ENCODE results near the gene XKR3.
"Not testable (repeated sequence)": the region's sequence is repeated elsewhere in the genome, so short reads cannot be mapped to it uniquely, and the experiment has no call there.

The XKR3 gene

DNA sequence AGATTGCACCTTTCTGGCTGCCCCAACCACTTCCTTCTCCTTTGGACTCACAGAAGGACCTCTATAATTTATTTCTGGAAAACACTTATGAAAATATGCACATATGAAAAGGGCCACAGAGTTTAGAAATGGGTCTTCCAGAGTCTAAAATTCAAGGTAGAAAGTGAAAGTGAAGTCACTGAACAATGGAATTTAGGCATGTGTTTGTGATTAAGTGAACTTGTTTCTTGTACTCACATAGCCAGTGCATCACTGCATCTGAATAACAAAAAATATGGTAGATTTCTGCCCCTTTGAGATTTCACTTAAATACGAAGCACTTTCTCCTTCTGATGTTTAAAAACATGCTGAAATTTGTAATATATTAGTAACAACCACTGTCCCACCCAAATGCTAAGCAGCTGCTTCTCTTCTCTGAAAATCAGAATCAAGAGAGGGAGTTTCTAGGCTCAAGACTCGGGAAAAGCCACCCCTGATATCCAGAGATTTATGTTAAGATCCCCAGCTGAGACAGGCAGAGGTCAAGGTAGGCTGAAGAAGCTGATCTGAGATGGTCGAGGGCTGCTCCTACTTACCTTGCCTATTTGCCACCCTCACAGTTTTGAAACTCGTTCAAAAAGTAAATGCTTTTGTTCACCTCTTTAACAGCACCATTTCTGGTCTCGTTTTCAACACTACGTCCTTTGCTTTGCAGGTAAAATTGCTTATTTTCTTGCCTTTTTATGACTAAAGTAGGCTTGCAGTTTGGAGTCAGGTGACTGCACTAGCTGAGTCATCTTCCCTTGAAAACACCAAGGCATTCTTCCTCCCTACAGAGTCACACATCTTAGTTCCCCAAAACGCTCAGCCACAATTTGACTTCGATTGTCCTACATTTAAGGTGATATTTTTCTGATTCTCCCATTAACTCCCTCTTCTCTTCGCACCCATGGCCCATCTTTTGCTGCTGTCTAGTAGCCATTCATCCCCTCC, at the start of gene XKR3:
XKR3 (minus strand) TSS at position 696 of the 972 bp plus-strand sequence. CDS start 17,338 bp downstream, outside the sequence.
- no peak for DNase-seq

DNA sequence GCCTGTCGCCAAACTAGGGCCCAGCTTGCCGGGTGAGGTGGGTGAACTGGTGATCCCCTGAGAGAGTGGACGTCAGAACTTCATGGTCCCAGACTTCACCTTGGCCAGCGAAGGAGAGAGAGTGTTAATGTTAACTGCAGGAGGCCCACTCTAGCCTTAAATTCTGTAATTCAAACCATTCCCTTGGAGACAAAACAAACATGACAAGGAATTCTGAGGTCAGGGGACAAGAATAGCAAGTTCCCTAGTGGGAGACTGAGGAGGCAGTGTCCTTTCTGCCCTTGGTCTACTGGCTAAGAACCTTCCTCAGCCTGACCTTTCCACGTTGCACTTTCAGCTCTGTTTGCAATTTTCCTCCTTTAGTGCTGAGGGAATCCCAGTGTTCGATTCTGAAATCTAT, 44.4 kb upstream of the XKR3 start:
- DNase-seq: not testable (repeated sequence)

DNA sequence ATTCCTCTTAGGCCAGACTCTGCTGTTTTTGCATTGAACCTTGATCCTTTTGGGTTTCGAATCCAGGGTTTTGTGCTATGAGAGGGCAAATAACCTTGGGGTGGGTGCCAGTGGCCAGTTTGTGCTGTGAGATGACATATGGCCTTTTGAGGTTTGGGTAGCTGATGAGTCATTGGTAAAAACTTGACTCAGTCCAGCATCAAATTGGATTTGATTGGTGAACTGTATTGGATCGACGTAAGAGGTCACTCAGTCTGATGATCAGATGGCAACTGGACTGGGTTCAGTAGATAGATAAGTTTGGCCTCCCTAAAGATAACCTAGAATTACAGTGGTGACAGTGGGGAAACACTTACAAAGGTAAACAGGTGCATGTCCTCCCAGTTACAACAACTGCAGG, 41.0 kb upstream of the XKR3 start:
- no peak for DNase-seq

DNA sequence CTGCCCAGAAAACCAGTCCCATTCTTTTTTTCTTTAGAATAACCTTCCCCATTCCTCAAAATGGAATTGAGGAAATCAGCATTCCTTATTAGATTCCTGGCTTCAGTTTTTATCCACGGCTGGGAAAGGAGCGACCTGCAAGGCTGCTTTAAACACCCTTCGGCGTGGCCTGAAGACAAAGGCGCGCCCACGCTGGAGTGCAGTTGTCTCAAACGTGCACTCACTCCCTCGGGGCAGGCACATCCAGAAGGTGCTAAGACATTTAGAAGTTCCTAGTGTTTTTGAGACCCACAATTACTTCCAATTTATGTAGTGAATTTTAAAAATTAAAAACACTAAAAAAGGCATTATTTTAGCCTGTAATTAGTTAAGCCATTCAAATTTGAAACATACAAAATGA, 31.6 kb upstream of the XKR3 start:
- not testable (repeated sequence) for DNase-seq

DNA sequence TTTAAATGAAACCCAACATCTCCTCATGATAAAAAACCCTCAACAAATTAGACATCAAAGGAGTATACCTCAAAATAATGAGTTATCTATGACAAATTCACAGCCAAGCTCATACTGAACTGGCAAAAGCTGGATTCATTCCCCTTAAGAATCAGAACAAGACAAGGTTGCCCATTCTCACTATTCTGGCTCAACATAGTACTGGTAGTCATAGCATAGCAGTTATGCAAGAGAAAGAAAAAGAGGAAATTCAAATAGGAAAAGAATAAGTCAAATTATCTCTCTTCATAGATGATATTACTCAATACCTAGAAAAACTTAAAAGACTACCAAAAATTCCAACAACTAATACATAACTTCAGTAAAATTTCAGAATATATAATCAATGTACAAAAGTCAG, 29.4 kb upstream of the XKR3 start:
- no peak for DNase-seq

DNA sequence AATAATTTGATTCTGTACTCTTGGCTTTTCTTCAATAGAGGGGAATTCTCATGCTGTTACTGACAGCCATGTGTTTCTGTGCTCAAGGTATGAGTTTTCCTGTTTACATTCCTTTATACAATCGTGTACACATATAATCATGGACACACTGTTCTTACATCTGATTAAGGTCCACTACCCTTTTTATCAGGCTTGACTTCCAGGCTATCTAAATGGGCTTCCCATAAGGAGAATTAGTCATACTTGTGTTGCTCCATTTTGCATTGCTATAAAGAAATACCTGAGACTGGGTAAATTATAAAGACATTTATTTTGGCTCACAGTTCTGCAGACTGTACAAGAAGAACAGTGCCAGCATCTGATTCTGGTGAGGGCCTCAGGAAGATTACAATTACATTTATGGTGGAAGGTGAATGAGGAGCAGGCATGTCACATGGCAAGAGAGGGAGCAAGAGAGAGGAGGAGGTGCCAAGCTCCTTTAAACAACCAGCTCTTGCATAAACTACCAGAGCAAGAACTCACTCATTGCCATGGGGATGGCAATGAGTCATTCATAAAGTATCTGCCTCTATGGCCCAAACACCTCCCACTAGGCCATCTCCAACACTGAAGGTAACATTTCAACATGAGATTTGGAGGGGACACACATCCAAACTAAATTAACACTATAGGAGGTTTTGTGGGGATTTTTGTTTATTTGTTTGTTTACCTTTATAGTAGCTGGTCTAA, 26.2 kb upstream of the XKR3 start:
- DNase-seq: not testable (repeated sequence)

DNA sequence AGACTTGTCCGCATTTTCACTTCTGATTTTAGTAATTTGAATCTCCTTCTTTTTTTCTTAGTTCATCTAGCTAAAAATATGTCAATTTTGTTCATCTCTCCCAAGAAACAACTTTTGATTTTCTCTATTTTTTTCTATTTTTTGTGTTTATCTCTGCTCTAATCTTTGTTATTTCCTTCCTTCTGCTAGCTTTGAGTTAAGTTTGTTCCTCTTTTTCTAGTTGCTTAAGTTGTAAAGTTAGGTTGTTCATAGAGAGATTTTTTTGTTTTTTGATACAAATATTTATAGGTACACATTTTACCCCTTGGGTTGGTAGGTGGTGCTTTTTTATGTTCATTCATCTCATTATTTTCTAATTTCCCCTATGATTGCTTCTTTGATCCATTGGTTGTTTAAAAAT, 22.1 kb upstream of the XKR3 start:
- DNase-seq: no peak

DNA sequence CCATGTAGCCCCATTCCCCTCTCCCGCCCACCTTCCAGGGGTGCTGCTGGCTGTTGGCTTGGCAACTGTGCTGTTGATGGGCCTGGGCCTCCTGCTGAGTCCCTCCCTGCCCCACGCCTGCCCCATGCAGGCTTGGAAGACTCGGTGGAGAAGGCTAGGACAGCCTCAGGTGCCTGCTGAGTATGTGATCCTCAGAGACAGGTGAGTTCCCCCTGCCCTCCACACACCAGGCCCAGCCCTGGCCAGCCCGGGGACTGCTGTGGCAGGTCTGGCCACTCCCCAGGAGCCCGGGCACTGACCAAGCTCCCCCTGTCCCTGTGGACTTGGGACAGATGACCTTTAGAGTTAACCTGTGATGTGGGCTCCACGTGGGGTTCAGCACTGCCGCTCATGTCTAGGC, 20.7 kb upstream of the XKR3 start:
- DNase-seq: no peak

DNA sequence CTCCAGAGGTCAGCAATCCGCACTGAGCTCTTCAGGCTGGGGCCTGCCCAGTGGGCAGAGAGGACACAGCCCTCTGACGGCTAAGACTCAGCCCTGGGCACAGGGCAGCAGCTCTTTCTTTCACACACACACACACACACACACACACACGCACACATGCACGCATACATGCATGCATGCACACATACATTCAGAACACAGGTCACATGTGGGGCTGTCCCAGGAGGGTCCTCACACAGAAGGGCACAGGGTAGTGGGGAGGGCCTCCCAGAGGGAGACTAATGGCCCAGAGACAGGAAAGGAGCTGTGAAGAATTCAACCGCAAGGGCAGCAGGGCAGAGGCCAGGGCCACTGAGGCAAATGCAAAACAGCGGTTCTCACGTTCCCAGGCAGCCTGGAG, 20.3 kb upstream of the XKR3 start:
- no peak for DNase-seq

DNA sequence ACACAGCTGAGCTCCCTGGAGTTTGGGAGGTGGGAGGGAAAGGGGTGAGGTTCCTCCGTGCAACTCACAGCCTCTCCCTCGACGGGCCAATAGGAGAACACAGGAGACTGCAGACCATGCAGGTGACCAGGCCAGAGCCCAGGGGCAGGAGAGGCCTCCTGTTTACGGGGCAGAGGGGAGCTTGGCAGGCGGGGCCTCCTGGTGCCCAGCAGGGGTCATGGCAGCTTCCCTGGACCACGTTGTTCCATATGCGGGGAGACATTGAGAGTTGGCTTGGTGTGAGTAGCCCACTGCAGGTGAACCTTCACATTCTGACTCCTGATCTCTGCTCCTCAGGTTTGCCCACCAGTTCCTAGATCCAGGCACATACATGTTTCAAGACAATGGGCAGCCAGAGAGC, 19.3 kb upstream of the XKR3 start:
- no peak for DNase-seq

DNA sequence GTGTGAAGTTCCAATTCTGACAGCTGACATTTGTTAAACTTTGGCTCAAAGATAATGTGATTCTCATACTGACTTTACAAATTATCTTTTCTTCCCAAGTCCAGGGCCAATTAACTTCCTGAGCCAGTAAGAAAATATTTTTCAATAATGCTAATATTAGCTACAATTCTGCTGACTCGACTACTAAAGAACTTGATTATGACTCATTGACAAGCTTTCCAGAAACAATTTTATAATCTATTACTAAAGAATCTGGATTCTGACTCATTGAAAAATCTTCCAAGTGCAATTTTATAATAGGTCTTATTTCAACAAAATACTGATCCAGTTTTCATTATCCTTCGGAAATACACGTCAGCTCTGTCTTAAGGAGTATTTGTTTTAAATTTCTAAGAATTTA, 12.9 kb upstream of the XKR3 start:
- no peak for DNase-seq

DNA sequence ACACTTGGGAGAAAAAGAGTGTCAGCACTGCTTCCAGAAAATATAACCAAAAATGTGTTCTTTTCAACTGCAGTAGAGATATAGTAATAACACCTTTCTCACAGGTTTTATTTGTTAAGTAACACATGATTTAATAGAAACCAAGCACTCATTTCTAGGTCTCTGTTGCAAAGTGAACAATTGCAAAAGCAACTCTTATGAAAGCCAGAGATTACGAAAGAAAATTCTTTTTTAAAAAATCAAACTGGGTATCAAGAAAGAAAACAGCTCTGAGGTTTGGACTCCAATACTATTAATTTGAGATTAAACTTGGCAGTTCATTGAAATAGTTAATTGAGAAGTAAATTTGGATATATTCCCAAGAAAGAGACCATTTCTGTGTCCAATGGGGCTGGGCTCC, 9.8 kb upstream of the XKR3 start:
- DNase-seq: no peak

DNA sequence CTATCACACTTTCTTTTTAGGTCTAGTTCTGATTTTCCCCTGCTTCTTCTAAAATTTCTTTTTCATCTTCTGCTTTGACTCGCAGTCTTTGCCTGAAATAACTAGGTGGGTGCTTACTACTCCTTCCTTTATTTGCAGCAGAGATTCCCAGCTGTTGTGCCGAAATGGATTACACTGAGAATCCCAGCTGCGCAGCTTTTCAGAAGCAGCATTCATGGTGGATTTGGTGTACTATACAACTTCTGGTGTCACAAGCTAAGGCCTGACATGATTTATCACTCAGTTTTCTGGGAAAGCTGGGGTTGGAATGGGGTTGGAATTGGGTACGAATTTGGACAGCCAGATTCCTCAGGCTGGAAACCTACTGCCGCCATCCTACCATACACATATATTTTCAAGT, 6.0 kb upstream of the XKR3 start:
- DNase-seq: no peak

DNA sequence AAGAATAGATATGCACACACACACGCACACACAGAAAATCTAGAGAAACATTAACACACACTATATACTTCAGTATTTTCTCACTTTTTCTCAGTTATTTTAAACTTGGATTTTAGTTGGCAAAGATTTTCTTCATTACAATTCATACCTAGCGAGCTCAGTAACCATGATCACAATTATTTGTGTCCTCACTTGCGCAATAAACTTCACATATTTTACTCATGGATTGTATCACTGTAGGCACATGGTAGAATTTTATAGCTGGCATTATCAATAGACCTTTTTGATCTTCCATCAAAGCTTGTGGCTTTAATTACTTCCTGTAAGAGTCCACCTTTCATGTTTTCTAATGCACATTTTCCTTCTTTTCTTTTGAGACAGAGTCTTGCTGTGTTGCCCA, 4.8 kb upstream of the XKR3 start:
- DNase-seq: no peak

DNA sequence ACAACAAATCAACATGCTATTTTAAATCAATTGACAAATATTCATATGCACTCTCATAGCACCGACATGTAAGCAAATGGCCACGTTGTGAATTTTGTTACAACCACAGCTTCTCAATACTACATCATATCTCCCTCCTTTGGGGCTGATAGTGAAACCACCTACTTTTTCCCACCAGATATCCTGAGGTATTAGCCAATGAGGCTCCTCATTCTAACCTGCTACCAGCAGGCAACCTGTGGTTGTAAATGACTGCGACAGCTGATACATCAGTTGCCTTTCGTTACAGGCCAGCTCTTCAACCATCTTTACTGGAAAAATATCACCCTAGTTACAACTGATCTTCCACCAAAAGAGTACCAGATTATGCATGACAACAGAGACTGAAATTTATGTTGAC, 3.7 kb upstream of the XKR3 start:
- DNase-seq: no peak

DNA sequence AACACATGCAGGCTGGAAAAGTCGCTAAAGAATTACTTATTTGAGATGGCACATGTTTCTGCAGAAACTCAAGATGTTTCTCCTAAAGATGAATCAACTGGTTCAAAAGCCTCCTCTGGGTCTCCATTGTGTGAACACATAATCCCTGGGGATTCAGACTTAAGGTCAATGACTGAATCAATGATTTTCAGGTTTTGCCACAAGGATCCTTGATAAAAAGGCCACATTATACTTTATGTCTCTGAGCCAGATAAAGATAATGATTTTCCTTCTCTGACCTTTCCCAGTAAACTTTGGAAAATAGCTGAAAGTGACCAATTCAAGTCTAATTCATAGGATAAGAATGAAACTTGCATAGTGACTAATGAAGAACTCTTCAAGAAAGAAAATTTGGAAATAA, 2.3 kb upstream of the XKR3 start:
- no peak for DNase-seq

DNA sequence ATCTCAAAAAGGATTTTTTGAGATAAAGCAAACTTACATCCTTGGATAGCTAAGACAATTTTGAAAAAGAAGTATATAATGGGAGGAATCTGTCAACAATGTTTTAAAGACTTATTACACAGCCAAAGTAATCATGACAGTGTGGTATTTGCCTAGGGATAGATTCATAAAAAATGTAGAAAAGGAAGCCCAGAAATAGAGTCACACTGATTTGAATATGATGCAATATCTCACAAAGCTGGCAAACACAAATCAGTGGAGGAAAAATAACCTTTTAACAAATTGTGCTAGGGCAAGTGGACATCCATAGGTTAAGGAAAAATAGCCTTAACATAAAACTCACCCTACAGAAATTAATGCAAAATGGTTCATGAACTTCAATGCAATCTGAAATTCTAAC, 6.0 kb downstream of the XKR3 start:
- DNase-seq: no peak

DNA sequence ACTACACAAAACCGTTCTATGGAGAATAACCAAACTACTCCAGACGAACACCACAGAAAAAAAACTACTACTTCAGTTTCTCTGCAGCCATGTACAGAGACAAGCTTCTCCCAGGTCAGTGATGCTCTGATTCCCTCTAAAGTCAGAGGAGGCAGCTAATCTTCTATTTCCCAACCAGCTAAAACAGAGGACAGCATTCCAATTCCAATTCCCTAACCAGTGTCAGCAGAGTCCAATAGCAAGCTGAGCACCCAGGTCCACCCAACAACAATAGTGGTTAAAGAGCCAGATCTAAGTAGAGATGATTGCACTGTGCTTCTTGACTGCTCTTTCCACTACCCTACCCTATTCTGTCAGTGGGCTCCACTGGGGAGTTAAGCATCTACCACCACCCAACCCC, 6.7 kb downstream of the XKR3 start:
- no peak for DNase-seq

DNA sequence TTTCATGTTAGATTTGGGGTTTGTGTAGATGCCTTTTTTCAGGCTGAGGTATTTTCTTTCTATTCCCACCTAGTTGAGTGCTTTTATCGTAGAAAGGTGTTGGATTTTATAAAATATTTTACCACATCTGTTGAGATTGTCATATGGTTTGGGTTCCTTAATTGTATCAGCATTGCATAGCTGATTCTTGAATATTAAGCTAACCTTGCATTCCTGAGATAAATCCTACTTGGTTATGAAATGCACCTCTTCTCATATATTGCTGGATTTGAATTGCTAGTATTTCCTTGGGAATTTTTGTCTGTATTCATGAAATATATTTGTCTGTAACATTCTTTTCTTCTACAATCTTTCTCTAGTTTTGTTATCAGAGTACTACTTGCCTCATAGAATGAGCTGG, 10.1 kb downstream of the XKR3 start:
- DNase-seq: no peak

DNA sequence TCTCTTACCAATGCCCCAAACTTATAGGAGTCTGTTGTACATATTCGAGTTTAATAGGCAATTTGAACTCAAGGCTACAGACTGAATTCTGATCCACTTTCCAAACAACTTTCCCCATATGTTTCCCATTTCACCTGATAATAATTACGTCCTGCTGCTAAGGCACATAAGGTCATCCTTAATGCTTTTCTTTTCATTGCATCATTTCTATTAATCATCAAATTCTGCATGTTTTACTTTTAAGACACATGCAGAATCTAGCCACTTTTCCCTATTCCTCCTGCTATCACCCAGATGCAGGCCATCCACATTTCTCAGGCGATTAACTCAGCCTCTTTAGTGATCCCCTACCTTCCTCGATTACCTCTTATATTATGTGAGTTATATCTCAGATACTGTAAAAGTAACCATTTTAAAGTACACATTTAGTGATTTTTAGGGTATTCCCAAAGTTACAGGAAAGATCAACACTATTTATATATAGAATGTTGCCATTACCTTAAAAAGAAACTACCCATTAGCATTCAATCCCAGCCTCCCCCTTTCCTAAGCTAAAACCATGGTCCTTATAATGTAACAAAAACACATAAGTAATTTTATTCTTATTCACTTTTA, 14.9 kb downstream of the XKR3 start:
- DNase-seq: no peak

DNA sequence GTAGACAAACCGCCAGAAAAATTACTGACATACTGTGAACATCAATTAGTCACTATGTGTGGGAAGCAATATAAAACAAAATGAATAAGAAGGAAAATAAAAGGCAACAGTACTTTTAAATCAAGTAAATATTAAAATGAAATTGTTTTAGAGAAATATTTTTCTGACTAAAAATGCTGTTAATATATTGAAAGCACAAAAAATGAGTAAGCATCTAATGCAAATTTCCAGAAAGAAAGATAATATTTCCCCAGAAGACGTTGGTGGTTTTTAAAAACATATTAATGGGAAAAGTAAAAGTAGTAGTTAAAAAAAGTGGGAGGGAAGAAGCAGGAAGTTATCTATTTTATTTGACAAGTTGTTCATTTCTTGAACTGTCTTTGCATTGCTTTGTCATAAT, 16.5 kb downstream of the XKR3 start:
- DNase-seq: no peak

DNA sequence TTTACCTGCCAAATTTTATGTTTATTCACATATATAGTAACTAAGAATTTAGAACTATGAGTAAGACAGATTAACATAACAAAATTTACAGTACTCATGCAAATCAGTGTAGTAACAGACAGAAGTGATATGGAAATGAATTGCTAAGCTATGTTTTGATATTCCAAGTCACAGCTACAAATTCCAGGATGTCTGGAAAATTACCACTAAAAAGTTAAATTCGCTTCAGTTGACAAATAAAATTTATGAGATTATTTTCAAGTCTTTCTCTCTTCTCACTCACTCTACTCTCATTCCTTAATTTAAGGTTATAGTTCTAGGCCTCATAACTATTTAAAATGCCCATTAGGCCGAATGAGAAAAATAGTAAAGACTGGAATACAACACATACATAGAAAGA, 18.1 kb downstream of the XKR3 start:
- DNase-seq: no peak

DNA sequence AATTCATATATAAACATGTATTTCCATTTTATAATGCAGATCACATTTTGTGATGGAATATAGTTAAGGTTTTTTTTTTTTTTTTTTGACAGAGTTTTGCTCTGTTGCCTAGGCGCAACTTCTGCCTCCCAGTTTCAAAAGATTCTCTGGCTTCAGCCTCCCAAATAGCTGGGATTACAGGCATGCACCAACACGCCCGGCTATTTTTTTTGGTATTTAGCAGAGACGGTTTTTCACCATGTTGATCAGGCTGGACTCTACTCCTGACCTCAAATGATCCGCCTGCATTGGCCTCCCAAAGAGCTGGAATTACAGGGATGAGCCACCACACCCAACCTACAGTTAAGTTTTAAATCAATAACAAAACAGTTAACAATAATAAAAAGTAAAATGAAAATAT, 18.8 kb downstream of the XKR3 start:
- DNase-seq: no peak

DNA sequence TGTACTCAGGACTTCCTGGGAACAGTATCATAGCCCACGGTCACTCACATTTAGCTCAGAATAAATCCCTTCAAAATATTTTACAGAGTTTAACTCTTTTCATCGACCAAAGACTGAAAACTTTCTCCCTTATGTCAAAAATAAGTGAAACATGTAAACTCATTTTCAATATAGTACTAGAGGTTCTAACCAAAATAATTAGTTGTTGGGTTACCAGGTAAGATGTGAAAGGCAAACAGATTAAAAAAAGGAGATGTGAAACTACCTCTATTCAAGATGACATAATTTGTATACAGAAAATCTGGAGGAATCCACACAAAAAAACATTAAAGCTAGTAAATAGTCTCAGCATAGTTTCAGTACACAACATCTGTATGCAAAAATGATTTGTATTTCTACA, 20.3 kb downstream of the XKR3 start:
- DNase-seq: no peak
